Measurements from ENCODE around the gene AKAP5. TPM values are rescaled to one million over a fixed set of nuclear protein-coding genes. Genes with fewer than 3 reads are reported as not detected.

Gene AKAP5
- total and polyA plus RNA-seq, 9 of the 15 experiments (the other 6 are each of a cell fraction or from before 2014, with no cell fraction given): 0.06 to 0.94 (median 0.34) TPM

GRCh38 chr14:64504310-64504896 is 39.1 kb downstream of the AKAP5 start, which contains the start of gene ZBTB1 (continued):
- TF ChIP-seq MGA (IDR thresholded peaks at IDR 0.05): 0 out of 2 replicates have a peak, but pooled peaks have one; percentile 1
- TF ChIP-seq SREBF1 (IDR thresholded peaks at IDR 0.05; ENCODE audit: borderline replicate concordance, low read depth, low read length): no peak
- no peak for TF ChIP-seq SRF (CRISPR knock-in tag; IDR thresholded peaks at IDR 0.05)
- TF ChIP-seq BCOR (IDR thresholded peaks at IDR 0.05): no peak
- TF ChIP-seq HMGXB4 (CRISPR knock-in tag; IDR thresholded peaks at IDR 0.05): 0 out of 2 replicates have a peak, but pooled peaks have one; percentile 26
- TF ChIP-seq ZNF764 (CRISPR knock-in tag; IDR thresholded peaks at IDR 0.05; ENCODE audit: low read depth): no peak
- no peak for TF ChIP-seq RBM25 (IDR thresholded peaks at IDR 0.05; ENCODE audit: low read depth, low read length, severe bottlenecking)
- peak; percentile 46 for TF ChIP-seq ZFX (CRISPR knock-in tag; IDR thresholded peaks at IDR 0.05)
- TF ChIP-seq MEIS2 (IDR thresholded peaks at IDR 0.05; ENCODE audit: partially characterized antibody): no peak
- TF ChIP-seq FIP1L1 (IDR thresholded peaks at IDR 0.05; ENCODE audit: low read depth, low read length, poor library complexity, severe bottlenecking): peak; percentile 45
- no peak for TF ChIP-seq NCOA1 (IDR thresholded peaks at IDR 0.05; ENCODE audit: low read depth)
- TF ChIP-seq TEAD4 (IDR thresholded peaks at IDR 0.05; ENCODE audit: low read length): no peak
- no peak for TF ChIP-seq TEAD4 (CRISPR knock-in tag; IDR thresholded peaks at IDR 0.05; ENCODE audit: borderline replicate concordance)
- TF ChIP-seq FOXK2 (conservative IDR thresholded peaks at IDR 0.05 in 1 of 2, IDR thresholded peaks at IDR 0.05 in 1 of 2; ENCODE audit: low read depth in 2 of 2): peak in 1 of 2 experiments; percentile 38; a peak in 1 of 4 replicates

All from K562 (cell line).